H9 (cell line): ENCODE results near the gene PPP1R8. TPM values are rescaled to one million over a fixed set of nuclear protein-coding genes. Genes with fewer than 3 reads are reported as not detected.

ENCODE experiments used
- DNase-seq: peaks from one replicate; pipeline ENCODE4 v3.0.0-alpha.2; 2017
- H2AFZ ChIP-seq: one replicate; pipeline ENCODE4 v1.6.1; 2013; ENCODE audit warnings: mild to moderate bottlenecking, low read length, control low read depth, moderate library complexity
- H2AK5ac ChIP-seq: 2 replicates; pipeline ENCODE4 v1.6.1; 2013; ENCODE audit warnings: low read length, control low read depth, mixed read lengths; ENCODE audit not compliant: insufficient read length
- H2BK120ac ChIP-seq: one replicate; pipeline ENCODE4 v1.6.1; 2013; ENCODE audit warnings: low read depth, mild to moderate bottlenecking, low read length, control low read depth, inconsistent platforms; ENCODE audit not compliant: poor library complexity, severe bottlenecking
- H2BK12ac ChIP-seq: 2 replicates; pipeline ENCODE4 v1.6.1; 2013; ENCODE audit warnings: low read length, control low read depth, mixed read lengths, low read depth; ENCODE audit not compliant: insufficient read length
- H2BK15ac ChIP-seq: 2 replicates; pipeline ENCODE4 v1.6.1; 2013; ENCODE audit warnings: low read depth, low read length, control low read depth
- H2BK20ac ChIP-seq: one replicate; pipeline ENCODE4 v1.6.1; 2013; ENCODE audit warnings: low read depth, mild to moderate bottlenecking, low read length, control low read depth, inconsistent platforms; ENCODE audit not compliant: poor library complexity, severe bottlenecking
- H2BK5ac ChIP-seq: 2 replicates; pipeline ENCODE4 v1.6.1; 2013; ENCODE audit warnings: low read length, control low read depth, mixed read lengths; ENCODE audit not compliant: insufficient read length
- H3K14ac ChIP-seq: 2 replicates; pipeline ENCODE4 v1.6.1; 2013; ENCODE audit warnings: low read length, control low read depth; ENCODE audit not compliant: insufficient read depth
- H3K18ac ChIP-seq: 2 replicates; pipeline ENCODE4 v1.6.1; 2013; ENCODE audit warnings: low read depth, mild to moderate bottlenecking, mixed read lengths, low read length, control low read depth; ENCODE audit not compliant: insufficient read length
- H3K23ac ChIP-seq: 2 replicates; pipeline ENCODE4 v1.6.1; 2013; ENCODE audit warnings: low read length, control low read depth, mixed read lengths, low read depth; ENCODE audit not compliant: insufficient read length
- H3K23me2 ChIP-seq: 2 replicates; pipeline ENCODE4 v1.6.1; 2013; ENCODE audit warnings: low read depth, mild to moderate bottlenecking, mixed read lengths, low read length, control low read depth; ENCODE audit not compliant: insufficient read length, poor library complexity, severe bottlenecking
- H3K27ac ChIP-seq: 2 replicates; pipeline ENCODE4 v1.5.1; 2013; ENCODE audit warnings: low read length, control low read depth, mixed read lengths, low read depth; ENCODE audit not compliant: insufficient read length
- H3K27me3 ChIP-seq: 2 replicates; pipeline ENCODE4 v1.6.1; 2013; ENCODE audit warnings: low read length, control low read depth, inconsistent platforms; ENCODE audit not compliant: insufficient read depth
- H3K4ac ChIP-seq: 2 replicates; pipeline ENCODE4 v1.6.1; 2013; ENCODE audit warnings: low read depth, mild to moderate bottlenecking, control low read depth, inconsistent platforms, low read length, moderate library complexity
- H3K4me1 ChIP-seq: 2 replicates; pipeline ENCODE4 v1.6.1; 2013; ENCODE audit warnings: low read length, control low read depth, inconsistent platforms; ENCODE audit not compliant: insufficient read depth
- H3K4me2 ChIP-seq: 2 replicates; pipeline ENCODE4 v1.6.1; 2013; ENCODE audit warnings: low read length, control low read depth, mixed read lengths; ENCODE audit not compliant: insufficient read length, insufficient read depth
- H3K56ac ChIP-seq: 2 replicates; pipeline ENCODE4 v1.6.1; 2013; ENCODE audit warnings: low read depth, mild to moderate bottlenecking, mixed read lengths, low read length, control low read depth; ENCODE audit not compliant: insufficient read length
- H3K79me1 ChIP-seq: 2 replicates; pipeline ENCODE4 v1.6.1; 2013; ENCODE audit warnings: low read depth, mild to moderate bottlenecking, moderate library complexity, low read length, control low read depth, inconsistent platforms; ENCODE audit not compliant: insufficient read depth, poor library complexity, severe bottlenecking
- H3K79me2 ChIP-seq: 2 replicates; pipeline ENCODE4 v1.6.1; 2013; ENCODE audit warnings: low read length, control low read depth, inconsistent platforms; ENCODE audit not compliant: insufficient read depth
- H3K9ac ChIP-seq: 2 replicates; pipeline ENCODE4 v1.6.1; 2013; ENCODE audit warnings: low read length, control low read depth, mixed read lengths; ENCODE audit not compliant: insufficient read length; ENCODE audit errors: extremely low read depth
- H3K9me3 ChIP-seq: one replicate; pipeline ENCODE4 v1.6.1; 2013; ENCODE audit warnings: low read depth, low read length, inconsistent platforms; ENCODE audit not compliant: control insufficient read depth
- H3T11ph ChIP-seq: one replicate; pipeline ENCODE4 v1.6.1; 2013; ENCODE audit warnings: mild to moderate bottlenecking, low read length, control low read depth, inconsistent platforms
- H4K20me1 ChIP-seq: one replicate; pipeline ENCODE4 v1.6.1; 2013; ENCODE audit not compliant: control insufficient read depth, insufficient read length, insufficient read depth
- H4K5ac ChIP-seq: 2 replicates; pipeline ENCODE4 v1.6.1; 2013; ENCODE audit warnings: low read depth, mild to moderate bottlenecking, mixed read lengths, low read length, control low read depth; ENCODE audit not compliant: insufficient read length
- H4K8ac ChIP-seq: replicated peaks from 2 replicates; pipeline ENCODE4 v1.6.1; 2013; ENCODE audit warnings: low read length, control low read depth, mixed read lengths, low read depth; ENCODE audit not compliant: insufficient read length
- H4K91ac ChIP-seq: 2 replicates; pipeline ENCODE4 v1.6.1; 2013; ENCODE audit warnings: low read depth, mild to moderate bottlenecking, moderate library complexity, mixed read lengths, low read length, control low read depth; ENCODE audit not compliant: insufficient read length
- H3K27ac Mint-ChIP-seq, 3 experiments: 2 replicates in 2 of 3; 3 replicates in 1 of 3; pipeline ENCODE4 v1.8.0; 2020 to 2021; ENCODE audit warnings: mixed read lengths in 3 of 3, mild to moderate bottlenecking in 1 of 3, moderate library complexity in 1 of 3
- H3K27me3 Mint-ChIP-seq: 2 replicates; pipeline ENCODE4 v1.8.0; 2021; ENCODE audit warnings: low read depth, mild to moderate bottlenecking, moderate library complexity, mixed read lengths
- H3K36me3 Mint-ChIP-seq, 3 experiments: 2 replicates in 2 of 3; 3 replicates in 1 of 3; pipeline ENCODE4 v1.8.0; 2020 to 2021; ENCODE audit warnings: low read depth in 3 of 3, mixed read lengths in 3 of 3; ENCODE audit not compliant: insufficient read depth in 1 of 3
- H3K4me1 Mint-ChIP-seq, 2 experiments: 2 replicates each; pipeline ENCODE4 v1.8.0; 2020; ENCODE audit warnings: mixed read lengths in 2 of 2
- H3K4me3 Mint-ChIP-seq, 2 experiments: 2 replicates in 1 of 2; 3 replicates in 1 of 2; pipeline ENCODE4 v1.8.0; 2020 to 2021; ENCODE audit warnings: mild to moderate bottlenecking in 2 of 2, mixed read lengths in 2 of 2, moderate library complexity in 1 of 2
- H3K9me3 Mint-ChIP-seq, 2 experiments: 2 replicates in 1 of 2; 3 replicates in 1 of 2; pipeline ENCODE4 v1.8.0; 2020; ENCODE audit warnings: mild to moderate bottlenecking in 2 of 2, mixed read lengths in 2 of 2, moderate library complexity in 1 of 2
- WGBS: extraction: QIAGEN DNeasy Blood & Tissue Kit; methylation state at CpG from one replicate; pipeline ENCODE4 v1.1.7; 2013; ENCODE audit warnings: missing lambda C conversion rate, low lambda C conversion rate, mixed read lengths; ENCODE audit not compliant: insufficient read length; ENCODE audit errors: extremely low coverage; 5-methylcytosine and 5-hydroxymethylcytosine counted together
- total RNA-seq: library from RNA; stranded (reverse); gene quantifications from 2 replicates; pipeline ENCODE4 v1.2.1, GENCODE V29; 2021
- TF ChIP-seq, protein P1 (sequence below): fragments of 200-600 bp; sonication (generic); conservative IDR thresholded peaks from 3 replicates; pipeline ENCODE4 v1.8.0; 2021; ENCODE audit warnings: antibody characterized with exemption, mild to moderate bottlenecking

The PPP1R8 gene
- total RNA-seq, 1 experiment from 2014 or later = 58.8 TPM

DNA sequence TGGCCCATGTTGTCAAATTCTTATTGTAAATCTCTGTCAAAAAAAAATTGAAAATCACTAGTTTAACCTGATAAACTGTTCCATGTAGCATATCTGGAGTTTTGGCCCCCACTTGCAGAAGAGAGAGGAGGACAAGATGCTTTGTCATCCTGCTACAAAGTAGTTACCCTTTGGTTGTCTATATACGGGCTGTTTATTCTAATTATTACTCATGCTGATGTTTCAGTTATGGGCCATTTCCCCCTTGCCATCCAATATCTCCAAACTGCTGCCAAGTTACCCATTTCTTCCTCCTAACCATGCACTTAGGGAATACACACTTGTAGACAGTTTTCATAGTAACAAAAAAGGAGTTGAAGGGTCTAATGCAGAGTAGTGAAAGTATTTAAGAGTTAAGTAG is 35.0 kb upstream of the PPP1R8 start:
- H3K27ac ChIP-seq = no peak overlapping the region
- H3K56ac ChIP-seq = no peak overlapping the region
- TF ChIP-seq, protein P1, sequence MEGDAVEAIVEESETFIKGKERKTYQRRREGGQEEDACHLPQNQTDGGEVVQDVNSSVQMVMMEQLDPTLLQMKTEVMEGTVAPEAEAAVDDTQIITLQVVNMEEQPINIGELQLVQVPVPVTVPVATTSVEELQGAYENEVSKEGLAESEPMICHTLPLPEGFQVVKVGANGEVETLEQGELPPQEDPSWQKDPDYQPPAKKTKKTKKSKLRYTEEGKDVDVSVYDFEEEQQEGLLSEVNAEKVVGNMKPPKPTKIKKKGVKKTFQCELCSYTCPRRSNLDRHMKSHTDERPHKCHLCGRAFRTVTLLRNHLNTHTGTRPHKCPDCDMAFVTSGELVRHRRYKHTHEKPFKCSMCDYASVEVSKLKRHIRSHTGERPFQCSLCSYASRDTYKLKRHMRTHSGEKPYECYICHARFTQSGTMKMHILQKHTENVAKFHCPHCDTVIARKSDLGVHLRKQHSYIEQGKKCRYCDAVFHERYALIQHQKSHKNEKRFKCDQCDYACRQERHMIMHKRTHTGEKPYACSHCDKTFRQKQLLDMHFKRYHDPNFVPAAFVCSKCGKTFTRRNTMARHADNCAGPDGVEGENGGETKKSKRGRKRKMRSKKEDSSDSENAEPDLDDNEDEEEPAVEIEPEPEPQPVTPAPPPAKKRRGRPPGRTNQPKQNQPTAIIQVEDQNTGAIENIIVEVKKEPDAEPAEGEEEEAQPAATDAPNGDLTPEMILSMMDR = no peak
- no peak overlapping the region for H3K14ac ChIP-seq
- no peak overlapping the region for H3K18ac ChIP-seq
- no peak overlapping the region for H3K27ac Mint-ChIP-seq
- H3K9ac ChIP-seq = no peak overlapping the region
- H4K91ac ChIP-seq = no peak overlapping the region
- H2BK20ac ChIP-seq = no peak overlapping the region
- H3K4me2 ChIP-seq = no peak overlapping the region
- no peak overlapping the region for H2AK5ac ChIP-seq
- no CpG with 5 or more reads among the region's 1 CpG for WGBS
- H3K9me3 Mint-ChIP-seq = no peaks in the 10 kb centered on the region
- H3K79me2 ChIP-seq = no peaks in the 10 kb centered on the region
- peaks cover 0 to 25% (median 13%) of the 10 kb centered on the region in 3 experiments; a peak in 3 of 7 replicates for H3K36me3 Mint-ChIP-seq
- H2BK12ac ChIP-seq = no peak overlapping the region
- no peaks in the 10 kb centered on the region for H3K27me3 ChIP-seq
- H3K4me1 ChIP-seq = no peaks in the 10 kb centered on the region
- no peak for DNase-seq
- H2BK15ac ChIP-seq = no peak overlapping the region
- no peaks in the 10 kb centered on the region for H3K23me2 ChIP-seq
- no peaks in the 10 kb centered on the region for H3K79me1 ChIP-seq
- no peak overlapping the region for H3K4ac ChIP-seq
- no peaks in the 10 kb centered on the region for H4K20me1 ChIP-seq
- H3T11ph ChIP-seq = no peak overlapping the region
- no peak overlapping the region for H4K5ac ChIP-seq
- no peak overlapping the region for H2AFZ ChIP-seq
- H3K27me3 Mint-ChIP-seq = no peaks in the 10 kb centered on the region
- no peak overlapping the region for H3K4me3 Mint-ChIP-seq
- no peak overlapping the region for H4K8ac ChIP-seq
- H2BK5ac ChIP-seq = no peak overlapping the region
- H2BK120ac ChIP-seq = no peak overlapping the region
- no peaks in the 10 kb centered on the region for H3K9me3 ChIP-seq
- H3K23ac ChIP-seq = no peak overlapping the region
- H3K4me1 Mint-ChIP-seq = no peaks in the 10 kb centered on the region
